B cell (primary cell): ENCODE results near the gene CREBBP. TPM values are rescaled to one million over a fixed set of nuclear protein-coding genes. Genes with fewer than 3 reads are reported as not detected.
A peak's percentile ranks its signal among the peaks of the same experiment; 100 is the strongest.

Experiments
- ATAC-seq: fragments of 200-7000 bp; cut with Tn5 transposase; one replicate; pipeline ENCODE4 v1.10.0; 2021; ENCODE audit warnings: low read depth, mild to moderate bottlenecking, moderate number of reproducible peaks, moderate library complexity
- CTCF ChIA-PET: fragments of 350-600 bp; sonication (Branson Sonifier 250); formaldehyde crosslinking; loops from one replicate; lab custom pipeline; 2021; ENCODE audit warnings: antibody characterized with exemption, inconsistent platforms; lab: Charles Lee
- POLR2A ChIA-PET: fragments of 350-600 bp; sonication (Branson Sonifier 250); formaldehyde crosslinking; loops from one replicate; lab custom pipeline; 2021; ENCODE audit warnings: antibody characterized with exemption; lab: Charles Lee
- DNase-seq: peaks from one replicate; pipeline ENCODE4 v3.0.0; 2013
- H2AFZ ChIP-seq: 2 replicates; pipeline ENCODE4 v1.6.1; 2012; ENCODE audit warnings: mild to moderate bottlenecking, low read depth, low read length; ENCODE audit not compliant: insufficient read depth, poor library complexity, severe bottlenecking
- H3K27ac ChIP-seq, 2 donors: 1 replicate in 1 of 2; 2 replicates in 1 of 2; pipeline ENCODE4 v1.5.1; 2012 to 2013; ENCODE audit warnings: low read length in 2 of 2, mild to moderate bottlenecking in 2 of 2, moderate library complexity in 1 of 2
- H3K27me3 ChIP-seq, 4 experiments: fragments of 200-600 bp in 1 of 4; sonication (generic) in 1 of 4; replicated peaks in 1 of 4; 1 replicate in 2 of 4; 2 replicates in 2 of 4; pipeline versions ENCODE4 v1.6.1 to v1.7.0; 2013 to 2016; ENCODE audit warnings: low read length in 3 of 4, mild to moderate bottlenecking in 2 of 4, mixed read lengths in 1 of 4, moderate library complexity in 1 of 4; ENCODE audit not compliant: insufficient read depth in 4 of 4, control insufficient read depth in 3 of 4; ENCODE audit errors: control extremely low read depth in 1 of 4
- H3K36me3 ChIP-seq, 2 experiments: replicated peaks in 1 of 2; 1 replicate in 1 of 2; 2 replicates in 1 of 2; pipeline versions ENCODE4 v1.6.1 to v1.7.1; 2013; ENCODE audit warnings: low read length in 1 of 2; ENCODE audit not compliant: insufficient read depth in 2 of 2, control insufficient read depth in 1 of 2; ENCODE audit errors: control extremely low read depth in 1 of 2, extremely low read depth in 1 of 2
- H3K4me1 ChIP-seq, 2 donors: fragments of 200-600 bp in 1 of 2; sonication (generic) in 1 of 2; 1 replicate in 1 of 2; 2 replicates in 1 of 2; pipeline versions ENCODE4 v1.5.1 to v1.6.1; 2013 to 2017; ENCODE audit warnings: low read length in 2 of 2; ENCODE audit not compliant: control insufficient read depth in 2 of 2, insufficient read depth in 2 of 2
- H3K4me2 ChIP-seq: replicated peaks from 2 replicates; pipeline ENCODE3; 2012; ENCODE audit warnings: mild to moderate bottlenecking, low read depth, low read length; ENCODE audit not compliant: poor library complexity, severe bottlenecking
- H3K4me3 ChIP-seq, 5 experiments: fragments of 200-600 bp in 1 of 5; sonication (generic) in 1 of 5; 1 replicate in 3 of 5; 2 replicates in 2 of 5; pipeline versions ENCODE4 v1.5.1 to v1.7.0; 2011 to 2016; ENCODE audit warnings: low read length in 4 of 5, mild to moderate bottlenecking in 4 of 5, low read depth in 2 of 5, control low read depth in 1 of 5, moderate library complexity in 1 of 5; ENCODE audit not compliant: insufficient read depth in 1 of 5; ENCODE audit errors: control extremely low read depth in 1 of 5, extremely low read depth in 1 of 5
- H3K79me2 ChIP-seq: fragments of 200-600 bp; sonication (generic); one replicate; pipeline ENCODE4 v1.6.0; 2016; ENCODE audit warnings: low read length; ENCODE audit not compliant: control insufficient read depth, insufficient read depth
- H3K9ac ChIP-seq: fragments of 200-600 bp; sonication (generic); 2 replicates; pipeline ENCODE4 v1.6.1; 2017; ENCODE audit warnings: mild to moderate bottlenecking, low read length, moderate library complexity
- H3K9me3 ChIP-seq, 3 donors: one replicate each; pipeline versions ENCODE4 v1.6.1 to v1.7.1; 2013; ENCODE audit warnings: low read length in 2 of 3; ENCODE audit not compliant: control insufficient read depth in 2 of 3, insufficient read depth in 1 of 3; ENCODE audit errors: control extremely low read depth in 1 of 3
- H4K20me1 ChIP-seq: 2 replicates; pipeline ENCODE4 v1.6.0; 2012; ENCODE audit warnings: mild to moderate bottlenecking, low read length; ENCODE audit not compliant: insufficient read depth, control insufficient read depth, poor library complexity, severe bottlenecking
- H3K27ac Mint-ChIP-seq: one replicate; pipeline ENCODE4 v1.8.0; 2021; ENCODE audit warnings: mixed read lengths
- H3K27me3 Mint-ChIP-seq: one replicate; pipeline ENCODE4 v1.8.0; 2021; ENCODE audit warnings: mixed read lengths
- H3K4me1 Mint-ChIP-seq: one replicate; pipeline ENCODE4 v1.8.0; 2021; ENCODE audit warnings: mixed read lengths
- H3K4me3 Mint-ChIP-seq: one replicate; pipeline ENCODE4 v1.8.0; 2021; ENCODE audit warnings: mixed read lengths
- H3K9me3 Mint-ChIP-seq: one replicate; pipeline ENCODE4 v1.8.0; 2022; ENCODE audit warnings: mixed read lengths; ENCODE audit not compliant: insufficient read depth
- CTCF ChIP-seq: fragments of 200-600 bp; IDR thresholded peaks from one replicate; pipeline ENCODE4 v1.8.0; 2022; ENCODE audit warnings: antibody characterized with exemption, mild to moderate bottlenecking
- EZH2 ChIP-seq: IDR thresholded peaks from 2 replicates; pipeline ENCODE4 v1.6.1; 2012; ENCODE audit warnings: borderline replicate concordance, low read depth, mild to moderate bottlenecking, moderate library complexity, low read length; ENCODE audit not compliant: insufficient read depth, poor library complexity, severe bottlenecking
- WGBS: methylation state at CpG from one replicate; pipeline ENCODE4 v1.1.5; 2013; ENCODE audit warnings: missing lambda C conversion rate; ENCODE audit not compliant: insufficient coverage; 5-methylcytosine and 5-hydroxymethylcytosine counted together
- intact Hi-C: fragments of 100-400 bp; cut with micrococcal nuclease; formaldehyde crosslinking; loops from one replicate; pipeline ENCODE4 v1.10.0; 2022
- polyA plus RNA-seq: library from polyadenylated mRNA; depleted of rRNA; stranded (reverse); fragments of >200 nt; gene quantifications from 2 replicates; pipeline ENCODE4 v1.2.3, GENCODE V29; 2012
- total RNA-seq, 2 donors: library from RNA; stranded (reverse); fragments of 120-200 nt in 1 of 2; gene quantifications; 1 replicate in 1 of 2; 2 replicates in 1 of 2; pipeline versions ENCODE4 v1.2.3 to v1.2.4, GENCODE V29; 2013 to 2022

The CREBBP gene
- total and polyA plus RNA-seq, 2 donors (not counting 1 experiment from before 2014, with no cell fraction given) = 27.6 to 206 TPM

GRCh38 chr16:3718628-3719027, 161.9 kb downstream of the CREBBP start:
- DNase-seq (no peak), ATAC-seq (no peak)
- peak overlapping the region; percentile 76 for H3K4me3 Mint-ChIP-seq
- no peak overlapping the region for H2AFZ ChIP-seq
- no peaks in the 10 kb centered on the region for H3K9me3 ChIP-seq
- H3K79me2 ChIP-seq = peaks cover 36% of the 10 kb centered on the region
- 100% methylated on average over 4 of the region's 10 CpGs for WGBS
- peak overlapping the region; percentile 68 for H3K27ac Mint-ChIP-seq
- H3K4me1 ChIP-seq = peaks cover 11 to 14% of the 10 kb centered on the region in 2 donors
- no peak for TF ChIP-seq EZH2
- no peak for TF ChIP-seq CTCF
- intact Hi-C loops = loop anchor here (5.0 kb wide), 2 partner anchors 699 to 899 kb away; partner anchors contain the start of gene CORO7
- H3K9me3 Mint-ChIP-seq = no peaks in the 10 kb centered on the region
- H3K36me3 ChIP-seq = no peaks in the 10 kb centered on the region
- H4K20me1 ChIP-seq = no peaks in the 10 kb centered on the region
- POLR2A ChIA-PET = interaction anchor here (0.7 kb wide), 1 partner anchor 96 kb away, joined by 6 read pairs; no protein-coding TSS in a partner anchor
- peaks cover 13% of the 10 kb centered on the region for H3K4me1 Mint-ChIP-seq
- H3K27me3 Mint-ChIP-seq = no peaks in the 10 kb centered on the region
- H3K27ac ChIP-seq = no peak overlapping the region
- CTCF ChIA-PET = no interaction called here
- H3K4me2 ChIP-seq = no peak overlapping the region
- no peaks in the 10 kb centered on the region for H3K27me3 ChIP-seq
- H3K9ac ChIP-seq = no peak overlapping the region
- H3K4me3 ChIP-seq = no peak overlapping the region

GRCh38 chr16:3718019-3718391, 162.5 kb downstream of the CREBBP start:
- Histone ChIP-seq H3K9me3 (no peaks in the 10 kb centered on the region), H3K4me3 (peak overlapping the region; percentile 58 to 98 (median 79)), H3K4me2 (peak overlapping the region; percentile 98), H3K4me1 (peaks cover 11 to 14% of the 10 kb centered on the region in 2 donors), H3K27ac (peak overlapping the region; percentile 69 to 91), H3K9ac (peak overlapping the region; percentile 94), H3K36me3 (no peaks in the 10 kb centered on the region), H4K20me1 (peaks cover 3% of the 10 kb centered on the region), H3K27me3 (no peaks in the 10 kb centered on the region), H3K79me2 (peaks cover 42% of the 10 kb centered on the region), H2AFZ (peak overlapping the region; percentile 92)
- peak overlapping the region; percentile 91 for H3K4me3 Mint-ChIP-seq
- DNase-seq (no peak), ATAC-seq (no peak)
- WGBS = 50% methylated on average over 3 of the region's 5 CpGs
- CTCF ChIA-PET = interaction anchor here (0.5 to 1.6 kb wide), 2 partner anchors 26 to 508 kb away, joined by 4 to 5 read pairs; no protein-coding TSS in a partner anchor
- no peak for TF ChIP-seq CTCF
- TF ChIP-seq EZH2 = no peak
- peaks cover 14% of the 10 kb centered on the region for H3K4me1 Mint-ChIP-seq
- H3K27ac Mint-ChIP-seq = peak overlapping the region; percentile 82
- POLR2A ChIA-PET = interaction anchor here (0.7 kb wide), 1 partner anchor 95 kb away, joined by 6 read pairs; no protein-coding TSS in a partner anchor
- no peaks in the 10 kb centered on the region for H3K9me3 Mint-ChIP-seq
- intact Hi-C loops = loop anchor here (5.0 kb wide), 2 partner anchors 699 to 899 kb away; partner anchors contain the start of gene CORO7
- H3K27me3 Mint-ChIP-seq = no peaks in the 10 kb centered on the region
